Vagina (tissue), 2 donors: ENCODE measurements around the gene ANKLE1.

Source experiments
- CTCF ChIP-seq, 3 experiments: fragments of 450-650 bp in 2 of 3; fragments of 200-600 bp in 1 of 3; sonication (generic) in 1 of 3; IDR thresholded peaks; one replicate each; pipeline ENCODE4 v1.5.1; 2017 to 2019; ENCODE audit warnings: antibody characterized with exemption in 3 of 3, mild to moderate bottlenecking in 2 of 3, moderate library complexity in 2 of 3
- POLR2A ChIP-seq, 2 donors: fragments of 450-650 bp; IDR thresholded peaks; one replicate each; pipeline ENCODE4 v1.6.1; 2017; ENCODE audit warnings: antibody characterized with exemption in 2 of 2, mild to moderate bottlenecking in 2 of 2, moderate library complexity in 2 of 2

GRCh38 chr19:17264641-17264979 lies 17.1 kb upstream of the ANKLE1 start, which contains the start of gene USHBP1:
- TF ChIP-seq CTCF (IDR thresholded peaks at IDR 0.05) (no peak), POLR2A (IDR thresholded peaks at IDR 0.05) (no peak)
